GM19025 (cell line): ENCODE data around the gene CIT.
"Not testable (repeated sequence)": the region's sequence is repeated elsewhere in the genome, so short reads cannot be mapped to it uniquely, and the experiment has no call there.

ENCODE experiments used
- ATAC-seq: cut with Tn5 transposase; IDR thresholded peaks from one replicate; pipeline ENCODE4 v1.9.1; 2021; ENCODE audit warnings: mild to moderate bottlenecking, low read depth, moderate library complexity; ENCODE audit not compliant: unreplicated experiment

The CIT gene

GRCh38 chr12:119664642-119665041 lies 212.5 kb downstream of the CIT start:
- no peak for ATAC-seq

- no peak for ATAC-seq
These were observed 215.2 kb downstream of the CIT start for GRCh38 chr12:119661882-119662281.

GRCh38 chr12:119660076-119660475 lies 217.0 kb downstream of the CIT start:
- ATAC-seq: no peak

- no peak for ATAC-seq
These were observed 217.7 kb downstream of the CIT start for GRCh38 chr12:119659289-119659897.

- not testable (repeated sequence) for ATAC-seq
These were observed 219.0 kb downstream of the CIT start for GRCh38 chr12:119658166-119658565.

- not testable (repeated sequence) for ATAC-seq
These were observed 220.1 kb downstream of the CIT start for GRCh38 chr12:119657001-119657400.

- no peak for ATAC-seq
These were observed 224.5 kb downstream of the CIT start for GRCh38 chr12:119652665-119653064.

GRCh38 chr12:119649202-119649808 lies 227.8 kb downstream of the CIT start:
- ATAC-seq: no peak

GRCh38 chr12:119645535-119646059 lies 231.5 kb downstream of the CIT start:
- ATAC-seq: no peak

- ATAC-seq: no peak
These were observed 232.2 kb downstream of the CIT start for GRCh38 chr12:119644930-119645329.

GRCh38 chr12:119642986-119643385 lies 234.1 kb downstream of the CIT start:
- no peak for ATAC-seq
